GM12801 (cell line): ENCODE data around the gene MEGF8.

Experiments used
- TF ChIP-seq, protein P1 (sequence below): IDR thresholded peaks from one replicate; pipeline ENCODE4 v1.5.1; 2011; ENCODE audit warnings: control low read depth; ENCODE audit not compliant: insufficient read length; ENCODE audit errors: extremely low read depth

MEGF8 gene

GRCh38 chr19:42350417-42350816 is 25.0 kb downstream of the MEGF8 start:
- TF ChIP-seq, protein P1, sequence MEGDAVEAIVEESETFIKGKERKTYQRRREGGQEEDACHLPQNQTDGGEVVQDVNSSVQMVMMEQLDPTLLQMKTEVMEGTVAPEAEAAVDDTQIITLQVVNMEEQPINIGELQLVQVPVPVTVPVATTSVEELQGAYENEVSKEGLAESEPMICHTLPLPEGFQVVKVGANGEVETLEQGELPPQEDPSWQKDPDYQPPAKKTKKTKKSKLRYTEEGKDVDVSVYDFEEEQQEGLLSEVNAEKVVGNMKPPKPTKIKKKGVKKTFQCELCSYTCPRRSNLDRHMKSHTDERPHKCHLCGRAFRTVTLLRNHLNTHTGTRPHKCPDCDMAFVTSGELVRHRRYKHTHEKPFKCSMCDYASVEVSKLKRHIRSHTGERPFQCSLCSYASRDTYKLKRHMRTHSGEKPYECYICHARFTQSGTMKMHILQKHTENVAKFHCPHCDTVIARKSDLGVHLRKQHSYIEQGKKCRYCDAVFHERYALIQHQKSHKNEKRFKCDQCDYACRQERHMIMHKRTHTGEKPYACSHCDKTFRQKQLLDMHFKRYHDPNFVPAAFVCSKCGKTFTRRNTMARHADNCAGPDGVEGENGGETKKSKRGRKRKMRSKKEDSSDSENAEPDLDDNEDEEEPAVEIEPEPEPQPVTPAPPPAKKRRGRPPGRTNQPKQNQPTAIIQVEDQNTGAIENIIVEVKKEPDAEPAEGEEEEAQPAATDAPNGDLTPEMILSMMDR: no peak

DNA sequence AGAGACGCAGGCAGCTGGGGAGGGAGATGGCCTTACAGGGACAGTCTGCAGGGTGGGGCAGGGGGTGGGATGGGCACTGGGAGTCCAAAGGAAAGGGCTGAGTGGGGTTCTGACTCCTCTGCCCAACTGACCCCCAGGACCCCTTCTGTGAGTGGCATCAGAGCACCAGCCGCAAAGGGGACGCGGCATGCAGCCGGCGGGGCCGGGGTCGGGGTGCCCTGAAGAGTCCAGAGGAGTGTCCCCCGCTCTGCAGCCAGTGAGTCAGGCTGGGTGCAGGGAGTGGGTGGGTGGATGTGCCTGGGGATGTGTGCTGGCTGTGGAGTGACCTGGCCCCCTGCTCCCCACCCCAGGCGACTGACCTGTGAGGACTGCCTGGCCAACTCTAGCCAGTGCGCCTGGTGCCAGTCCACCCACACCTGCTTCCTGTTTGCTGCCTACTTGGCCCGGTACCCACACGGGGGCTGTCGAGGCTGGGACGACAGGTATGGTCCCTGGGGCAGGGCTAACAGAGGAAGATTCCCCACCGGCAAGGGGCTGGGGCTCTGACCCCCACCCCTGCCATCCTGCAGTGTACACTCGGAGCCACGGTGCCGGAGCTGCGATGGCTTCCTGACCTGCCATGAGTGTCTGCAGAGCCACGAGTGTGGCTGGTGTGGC is 25.8 kb downstream of the MEGF8 start:
- TF ChIP-seq, protein P1: no peak

GRCh38 chr19:42352301-42353259 is 27.1 kb downstream of the MEGF8 start:
- TF ChIP-seq, protein P1: no peak

DNA sequence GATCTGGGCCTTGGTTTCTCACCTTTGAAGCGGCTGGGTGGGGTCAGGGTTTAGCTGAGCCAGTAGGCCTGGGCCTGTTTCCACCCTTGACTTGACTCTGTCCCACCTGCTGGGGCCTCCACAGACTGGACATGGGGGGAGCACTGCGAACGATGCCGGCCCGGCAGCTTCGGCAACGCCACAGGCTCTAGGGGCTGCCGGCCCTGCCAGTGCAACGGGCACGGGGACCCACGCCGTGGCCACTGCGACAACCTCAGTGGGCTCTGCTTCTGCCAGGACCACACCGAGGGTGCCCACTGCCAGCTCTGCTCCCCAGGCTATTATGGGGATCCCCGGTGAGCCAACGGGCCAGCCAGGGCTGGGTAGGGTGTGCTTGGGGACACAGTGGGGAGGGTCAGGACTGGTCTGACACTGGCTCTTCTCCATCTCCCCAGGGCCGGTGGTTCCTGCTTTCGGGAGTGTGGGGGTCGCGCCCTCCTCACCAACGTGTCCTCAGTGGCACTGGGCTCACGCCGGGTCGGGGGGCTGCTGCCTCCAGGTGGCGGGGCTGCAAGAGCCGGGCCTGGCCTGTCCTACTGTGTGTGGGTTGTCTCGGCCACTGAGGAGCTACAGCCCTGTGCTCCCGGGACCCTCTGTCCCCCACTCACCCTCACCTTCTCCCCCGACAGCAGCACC is 28.0 kb downstream of the MEGF8 start:
- TF ChIP-seq, protein P1: no peak

- TF ChIP-seq, protein P1: no peak
These were observed 30.5 kb downstream of the MEGF8 start for GRCh38 chr19:42355896-42356295.

DNA sequence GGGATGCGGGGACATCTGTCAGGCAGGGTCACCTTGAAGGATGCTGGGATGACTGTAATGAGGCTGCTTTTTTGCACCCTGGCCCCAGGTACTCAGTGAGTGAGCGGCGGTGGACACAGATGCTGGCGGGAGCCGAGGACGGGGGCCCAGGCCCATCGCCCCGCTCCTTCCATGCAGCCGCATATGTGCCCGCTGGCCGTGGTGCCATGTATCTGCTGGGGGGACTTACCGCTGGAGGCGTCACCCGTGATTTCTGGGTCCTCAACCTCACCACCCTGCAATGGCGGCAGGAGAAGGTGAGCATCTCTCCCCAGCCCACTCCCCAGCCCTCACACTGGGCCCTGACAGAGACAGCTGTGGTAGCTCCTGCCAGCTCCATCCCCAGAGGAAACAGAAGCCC is 31.3 kb downstream of the MEGF8 start:
- TF ChIP-seq, protein P1: no peak

- TF ChIP-seq, protein P1: no peak
These were observed 31.9 kb downstream of the MEGF8 start for GRCh38 chr19:42357290-42357689.
